NCI-H187 treated with DMSO at 0.1 percent for 48 hours (cell line): ENCODE measurements around the gene STAT5B.
"Not testable (repeated sequence)": the region's sequence is repeated elsewhere in the genome, so short reads cannot be mapped to it uniquely, and the experiment has no call there.

Experiments used
- DNase-seq: peaks from one replicate; lab custom pipeline; 2025; lab: John Stamatoyannopoulos, UW

The STAT5B gene

DNA sequence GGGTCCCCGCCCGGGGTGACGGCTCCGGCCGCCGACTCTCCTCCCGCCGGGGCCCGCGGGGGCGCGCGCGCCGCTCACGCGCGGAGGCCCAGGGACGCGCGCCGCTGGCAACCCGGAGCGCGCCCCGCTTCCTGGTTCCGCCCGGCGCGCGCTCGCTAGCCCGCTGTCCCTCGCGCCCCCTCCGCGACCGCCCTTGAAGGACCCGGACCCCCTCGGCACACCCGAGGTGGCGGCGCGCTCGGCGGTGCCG lies at the start of gene STAT5B:
STAT5B (minus strand) TSS at position 33 of the 250 bp plus-strand sequence. CDS start 44,264 bp downstream, outside the sequence.
- no peak for DNase-seq

DNA sequence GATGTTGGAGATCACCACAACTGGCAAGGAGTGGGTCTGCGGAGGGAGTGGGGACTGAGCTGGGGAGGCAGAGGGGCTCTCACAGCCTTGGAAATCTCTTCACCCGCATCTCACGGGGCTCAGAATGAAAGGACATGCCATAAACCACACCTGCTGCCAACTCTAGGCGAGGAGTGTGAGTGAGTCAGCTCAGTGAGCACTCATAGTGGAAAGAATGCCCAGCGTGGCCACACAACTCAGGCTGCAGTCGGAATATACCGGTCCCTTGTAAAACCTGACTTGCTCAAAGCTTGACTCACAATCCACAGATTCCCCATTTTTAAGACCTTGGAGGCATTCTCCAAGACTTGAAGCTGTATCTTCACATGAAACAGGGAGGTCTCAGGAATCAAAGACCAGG lies 48.8 kb upstream of the STAT5B start:
- no peak for DNase-seq

- DNase-seq: no peak
Measured at GRCh38 chr17:42323268-42323773, 47.1 kb upstream of the STAT5B start.

- DNase-seq: peak; percentile 23
Measured at GRCh38 chr17:42322382-42323267, 46.4 kb upstream of the STAT5B start.

DNA sequence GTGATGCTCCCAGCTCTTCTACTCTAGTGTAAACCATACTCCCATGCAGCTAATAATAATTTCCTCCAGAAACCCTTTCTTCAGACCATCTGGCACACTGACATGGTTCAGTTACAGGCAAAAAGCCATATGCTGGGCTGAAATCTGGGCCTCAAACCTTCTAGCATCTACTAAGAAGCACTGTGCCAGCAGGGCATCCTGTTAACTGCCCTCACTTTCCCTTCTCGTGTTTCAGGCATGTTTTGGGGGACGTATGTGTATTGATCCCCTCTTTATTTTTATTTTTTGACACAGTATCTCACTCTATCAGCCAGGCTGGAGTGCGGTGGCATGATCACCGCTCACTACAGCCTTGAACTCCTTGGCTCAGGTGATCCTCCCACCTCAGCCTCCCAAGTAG lies 45.4 kb upstream of the STAT5B start:
- DNase-seq: no peak

GRCh38 chr17:42317967-42318366 lies 41.8 kb upstream of the STAT5B start:
- DNase-seq: not testable (repeated sequence)

GRCh38 chr17:42317266-42317845 lies 41.2 kb upstream of the STAT5B start:
- DNase-seq: no peak

- DNase-seq: no peak
Measured at GRCh38 chr17:42316755-42317154, 40.6 kb upstream of the STAT5B start.

GRCh38 chr17:42315402-42316156 lies 39.4 kb upstream of the STAT5B start:
- DNase-seq: no peak

- DNase-seq: no peak
Measured at GRCh38 chr17:42313773-42314566, 37.8 kb upstream of the STAT5B start.

- DNase-seq: no peak
Measured at GRCh38 chr17:42313389-42313772, 37.2 kb upstream of the STAT5B start.

- no peak for DNase-seq
Measured at GRCh38 chr17:42312285-42313130, 36.3 kb upstream of the STAT5B start.

- DNase-seq: no peak
Measured at GRCh38 chr17:42312035-42312284, 35.8 kb upstream of the STAT5B start.

DNA sequence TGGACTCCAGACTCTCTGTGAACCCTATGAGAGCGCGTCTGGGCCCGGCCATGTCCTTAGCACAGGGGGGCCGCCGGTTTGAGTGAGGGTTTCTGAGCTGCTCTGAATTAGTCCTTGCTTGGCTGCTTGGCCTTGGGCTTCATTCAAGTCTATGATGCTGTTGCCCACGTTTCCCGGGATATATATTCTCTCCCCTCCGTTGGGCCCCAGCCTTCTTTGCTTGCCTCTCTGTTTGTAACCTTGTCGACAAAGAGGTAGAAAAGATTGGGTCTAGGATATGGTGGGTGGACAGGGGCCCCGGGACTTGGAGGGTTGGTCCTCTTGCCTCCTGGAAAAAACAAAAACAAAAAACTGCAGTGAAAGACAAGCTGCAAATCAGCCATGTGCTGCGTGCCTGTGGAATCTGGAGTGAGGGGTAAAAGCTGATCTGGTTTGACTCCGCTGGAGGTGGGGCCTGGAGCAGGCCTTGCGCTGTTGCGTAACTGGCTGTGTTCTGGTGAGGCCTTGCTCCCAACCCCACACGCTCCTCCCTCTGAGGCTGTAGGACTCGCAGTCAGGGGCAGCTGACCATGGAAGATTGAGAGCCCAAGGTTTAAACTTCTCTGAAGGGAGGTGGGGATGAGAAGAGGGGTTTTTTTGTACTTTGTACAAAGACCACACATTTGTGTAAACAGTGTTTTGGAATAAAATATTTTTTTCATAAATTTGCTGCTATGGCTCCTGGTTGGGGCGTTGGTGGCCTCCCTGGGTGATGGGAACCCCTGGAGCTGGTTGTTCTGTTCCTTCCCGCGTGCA lies 35.2 kb upstream of the STAT5B start:
- no peak for DNase-seq

GRCh38 chr17:42310787-42311215 lies 34.6 kb upstream of the STAT5B start:
- DNase-seq: no peak

DNA sequence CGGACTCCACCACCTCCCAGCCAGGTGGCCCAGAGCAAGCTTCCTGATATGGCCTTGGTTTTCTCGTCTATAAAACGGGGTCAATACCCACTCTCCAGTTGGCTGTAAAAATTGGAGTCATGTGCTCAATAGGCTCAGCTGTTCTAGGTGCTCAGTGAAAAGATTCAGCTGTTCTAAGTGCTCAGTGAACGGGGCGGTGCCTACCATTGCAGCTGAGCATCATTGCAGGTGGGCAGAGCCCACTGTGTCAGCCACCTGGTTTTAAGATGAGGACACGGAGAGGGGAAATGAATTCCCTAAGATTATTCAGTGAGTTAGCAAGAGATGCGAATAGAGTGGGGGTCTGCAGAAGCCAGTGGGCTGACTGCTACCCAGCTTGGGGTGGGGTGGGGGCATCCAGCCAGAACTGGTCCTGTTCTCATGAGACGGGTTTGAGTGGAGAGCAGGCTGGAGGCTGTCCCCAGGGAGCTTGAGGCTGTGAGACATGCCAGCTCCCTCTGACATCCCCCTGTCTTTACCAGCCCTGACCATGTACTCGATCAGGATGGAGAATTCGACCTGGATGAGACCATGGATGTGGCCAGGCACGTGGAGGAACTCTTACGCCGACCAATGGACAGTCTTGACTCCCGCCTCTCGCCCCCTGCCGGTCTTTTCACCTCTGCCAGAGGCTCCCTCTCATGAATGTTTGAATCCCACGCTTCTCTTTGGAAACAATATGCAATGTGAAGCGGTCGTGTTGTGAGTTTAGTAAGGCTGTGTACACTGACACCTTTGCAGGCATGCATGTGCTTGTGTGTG lies 34.0 kb upstream of the STAT5B start:
- no peak for DNase-seq

DNA sequence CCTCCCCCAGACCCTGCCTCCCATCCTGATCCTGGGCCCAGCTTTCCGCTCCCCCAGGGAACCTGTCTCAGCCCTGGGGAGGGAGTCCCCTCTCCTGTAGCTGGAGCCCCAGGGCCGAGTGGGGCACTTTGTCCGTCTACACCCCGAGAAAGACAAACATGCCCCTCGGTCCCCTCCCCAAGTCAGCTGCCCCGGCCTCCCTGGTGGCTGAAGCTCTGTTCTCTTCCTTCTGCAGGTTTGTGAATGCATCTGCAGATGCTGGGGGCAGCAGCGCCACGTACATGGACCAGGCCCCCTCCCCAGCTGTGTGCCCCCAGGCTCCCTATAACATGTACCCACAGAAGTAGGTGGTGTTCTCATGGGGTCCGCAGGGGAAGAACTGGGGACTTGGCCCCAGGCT lies 33.0 kb upstream of the STAT5B start:
- DNase-seq: no peak

DNA sequence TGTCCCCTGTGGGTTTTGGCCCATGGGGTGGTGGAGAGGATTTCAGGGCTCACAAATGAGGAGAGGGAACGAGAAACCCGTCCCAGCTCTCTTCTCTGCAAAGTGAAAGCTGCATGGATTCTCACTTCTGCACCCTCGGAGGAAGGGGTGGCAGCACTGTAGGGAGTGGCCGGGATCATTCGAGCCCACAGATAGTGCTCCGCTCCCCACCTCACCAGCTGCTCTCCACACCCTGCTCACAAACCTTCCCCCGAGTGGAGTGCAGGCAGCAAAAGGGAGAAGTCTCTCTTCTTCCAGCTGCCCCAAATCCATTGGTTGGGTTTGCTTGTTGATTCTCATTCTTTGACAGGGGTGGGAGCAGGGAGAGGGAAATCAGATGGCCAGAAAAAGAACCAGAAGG lies 32.3 kb upstream of the STAT5B start:
- no peak for DNase-seq

DNA sequence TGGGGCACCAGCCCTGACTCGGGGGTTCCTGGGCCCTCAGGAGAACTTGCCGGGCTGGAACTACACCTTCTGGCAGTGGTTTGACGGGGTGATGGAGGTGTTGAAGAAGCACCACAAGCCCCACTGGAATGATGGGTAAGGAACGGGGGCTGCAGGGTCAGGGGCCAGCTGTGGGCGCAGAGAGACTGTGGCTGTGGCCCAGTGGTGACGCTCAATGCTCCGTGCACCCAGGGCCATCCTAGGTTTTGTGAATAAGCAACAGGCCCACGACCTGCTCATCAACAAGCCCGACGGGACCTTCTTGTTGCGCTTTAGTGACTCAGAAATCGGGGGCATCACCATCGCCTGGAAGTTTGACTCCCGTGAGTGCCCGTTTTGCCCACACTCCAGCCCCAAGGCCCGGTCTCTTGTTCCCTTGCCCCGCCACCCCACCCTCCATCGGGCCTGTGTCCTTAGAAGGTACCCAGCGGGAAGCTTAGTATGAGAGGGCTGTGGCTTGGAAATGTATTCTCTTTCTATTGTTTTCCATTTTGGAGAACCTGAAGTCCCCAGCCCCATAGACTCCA lies 31.3 kb upstream of the STAT5B start:
- no peak for DNase-seq

DNA sequence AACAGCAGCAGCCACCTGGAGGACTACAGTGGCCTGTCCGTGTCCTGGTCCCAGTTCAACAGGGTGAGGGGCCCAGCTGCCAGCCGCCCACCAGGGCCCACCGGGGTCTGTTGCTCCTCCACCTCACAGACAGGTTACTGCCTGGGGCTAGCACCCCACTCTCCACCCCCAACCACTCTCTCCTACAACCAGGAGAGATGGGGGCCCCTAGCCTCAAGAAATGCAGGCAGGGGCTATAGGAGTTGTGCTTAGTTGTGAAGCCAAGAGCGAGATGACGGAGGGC lies 30.1 kb upstream of the STAT5B start:
- DNase-seq: no peak
